ENCODE results near the gene ANKFN1.

DNA sequence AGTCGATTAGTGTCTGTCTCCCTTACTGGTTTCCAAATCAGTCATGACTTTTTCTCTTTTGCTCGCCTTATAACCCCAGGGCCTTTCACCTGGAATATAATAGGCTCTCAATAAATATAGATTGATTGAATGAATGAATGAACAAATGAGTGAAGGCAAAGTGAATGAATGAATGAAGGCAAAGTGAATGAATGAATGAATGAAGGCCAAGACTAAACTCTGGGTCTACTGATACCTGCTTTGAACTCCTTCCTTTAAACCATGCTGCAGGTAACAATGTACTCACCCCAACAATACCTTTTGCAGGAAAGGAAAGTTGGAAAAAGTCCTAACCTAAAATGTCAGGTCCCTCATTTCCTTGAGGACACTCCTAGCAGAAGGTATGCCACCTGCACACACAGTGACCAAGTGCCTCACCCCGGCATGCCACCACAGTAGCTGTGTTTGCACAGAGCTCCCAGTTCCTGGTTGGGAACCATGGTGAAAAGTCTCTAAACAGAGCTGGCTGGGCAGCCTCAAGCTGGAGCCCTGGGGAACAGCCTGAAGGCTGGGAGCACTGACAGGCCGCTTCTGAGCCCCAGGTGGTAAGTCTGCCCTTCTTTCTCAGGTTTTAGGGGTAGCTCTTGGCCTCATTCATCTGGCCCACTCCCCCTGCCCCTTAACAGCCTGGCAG lies 42.7 kb upstream of the ANKFN1 start:
- TF ChIP-seq, protein P1, sequence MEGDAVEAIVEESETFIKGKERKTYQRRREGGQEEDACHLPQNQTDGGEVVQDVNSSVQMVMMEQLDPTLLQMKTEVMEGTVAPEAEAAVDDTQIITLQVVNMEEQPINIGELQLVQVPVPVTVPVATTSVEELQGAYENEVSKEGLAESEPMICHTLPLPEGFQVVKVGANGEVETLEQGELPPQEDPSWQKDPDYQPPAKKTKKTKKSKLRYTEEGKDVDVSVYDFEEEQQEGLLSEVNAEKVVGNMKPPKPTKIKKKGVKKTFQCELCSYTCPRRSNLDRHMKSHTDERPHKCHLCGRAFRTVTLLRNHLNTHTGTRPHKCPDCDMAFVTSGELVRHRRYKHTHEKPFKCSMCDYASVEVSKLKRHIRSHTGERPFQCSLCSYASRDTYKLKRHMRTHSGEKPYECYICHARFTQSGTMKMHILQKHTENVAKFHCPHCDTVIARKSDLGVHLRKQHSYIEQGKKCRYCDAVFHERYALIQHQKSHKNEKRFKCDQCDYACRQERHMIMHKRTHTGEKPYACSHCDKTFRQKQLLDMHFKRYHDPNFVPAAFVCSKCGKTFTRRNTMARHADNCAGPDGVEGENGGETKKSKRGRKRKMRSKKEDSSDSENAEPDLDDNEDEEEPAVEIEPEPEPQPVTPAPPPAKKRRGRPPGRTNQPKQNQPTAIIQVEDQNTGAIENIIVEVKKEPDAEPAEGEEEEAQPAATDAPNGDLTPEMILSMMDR (conservative IDR thresholded peaks at IDR 0.05; ENCODE audit: low read depth, low read length) = no peak
- no peak for TF ChIP-seq EZH2 (IDR thresholded peaks at IDR 0.05; ENCODE audit: borderline replicate concordance, low read depth, low read length, poor library complexity, severe bottlenecking)

Measured in A673 (cell line).